ENCODE results near the gene PREX1.
"Not testable (repeated sequence)": the region's sequence is repeated elsewhere in the genome, so short reads cannot be mapped to it uniquely, and the experiment has no call there.

Gene PREX1

DNA sequence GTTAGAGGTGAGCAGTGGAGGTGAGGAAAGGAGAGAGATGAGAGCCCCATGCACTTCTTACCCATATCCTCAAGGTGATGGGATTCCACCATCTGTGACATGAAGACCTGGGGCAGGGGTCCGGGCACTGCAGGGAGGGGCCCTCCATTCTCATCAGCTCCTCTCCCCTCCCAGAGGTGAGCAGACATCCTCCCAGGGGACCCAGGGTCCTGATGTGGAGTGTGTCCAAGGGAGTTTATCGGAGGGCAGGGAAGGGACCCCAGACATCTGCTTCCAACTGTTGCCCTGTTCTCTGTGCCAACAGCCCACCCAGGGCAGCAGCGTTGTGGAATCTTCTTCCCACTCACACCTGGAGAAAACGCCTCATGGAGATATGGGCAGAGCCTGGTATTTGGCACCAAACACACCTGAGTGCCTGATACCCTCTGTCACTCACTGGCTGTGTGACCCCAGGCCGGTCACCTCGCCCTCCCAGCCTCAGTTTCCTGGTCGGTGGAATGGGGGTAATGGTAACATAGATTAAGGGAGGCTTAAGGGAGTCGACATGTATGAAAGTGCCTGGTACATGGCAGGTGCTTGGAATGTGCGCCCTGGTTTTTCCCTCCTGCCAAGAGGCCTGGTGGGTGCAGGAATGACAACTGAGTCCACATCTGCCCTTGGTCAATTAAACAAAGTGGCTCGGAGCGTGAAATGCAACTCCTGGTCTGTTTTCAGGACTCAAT, 227.9 kb downstream of the PREX1 start:
- ATAC-seq = no peak
- TF ChIP-seq CSDC2 (CRISPR knock-in tag; IDR thresholded peaks at IDR 0.05) (no peak), ESRRG (CRISPR knock-in tag; IDR thresholded peaks at IDR 0.05) (no peak), CREB5 (CRISPR knock-in tag; IDR thresholded peaks at IDR 0.05; ENCODE audit: low read depth) (no peak), RARB (CRISPR knock-in tag; IDR thresholded peaks at IDR 0.05) (no peak), ARNTL (CRISPR knock-in tag; IDR thresholded peaks at IDR 0.05; ENCODE audit: borderline replicate concordance, low read depth) (no peak), OSR1 (CRISPR knock-in tag; IDR thresholded peaks at IDR 0.05) (no peak), ZNF70 (CRISPR knock-in tag; IDR thresholded peaks at IDR 0.05) (no peak), ZNF8 (CRISPR knock-in tag; IDR thresholded peaks at IDR 0.05) (no peak), SNAI2 (CRISPR knock-in tag; IDR thresholded peaks at IDR 0.05) (no peak), PPARA (CRISPR knock-in tag; IDR thresholded peaks at IDR 0.05; ENCODE audit: borderline replicate concordance) (no peak), ISL1 (CRISPR knock-in tag; IDR thresholded peaks at IDR 0.05) (no peak), TCF4 (CRISPR knock-in tag; IDR thresholded peaks at IDR 0.05; ENCODE audit: borderline replicate concordance) (no peak), GLIS3 (CRISPR knock-in tag; IDR thresholded peaks at IDR 0.05) (no peak), CSRNP3 (CRISPR knock-in tag; IDR thresholded peaks at IDR 0.05) (no peak), TOX (CRISPR knock-in tag; IDR thresholded peaks at IDR 0.05; ENCODE audit: borderline replicate concordance) (no peak), BACH2 (CRISPR knock-in tag; IDR thresholded peaks at IDR 0.05; ENCODE audit: borderline replicate concordance) (no peak)

DNA sequence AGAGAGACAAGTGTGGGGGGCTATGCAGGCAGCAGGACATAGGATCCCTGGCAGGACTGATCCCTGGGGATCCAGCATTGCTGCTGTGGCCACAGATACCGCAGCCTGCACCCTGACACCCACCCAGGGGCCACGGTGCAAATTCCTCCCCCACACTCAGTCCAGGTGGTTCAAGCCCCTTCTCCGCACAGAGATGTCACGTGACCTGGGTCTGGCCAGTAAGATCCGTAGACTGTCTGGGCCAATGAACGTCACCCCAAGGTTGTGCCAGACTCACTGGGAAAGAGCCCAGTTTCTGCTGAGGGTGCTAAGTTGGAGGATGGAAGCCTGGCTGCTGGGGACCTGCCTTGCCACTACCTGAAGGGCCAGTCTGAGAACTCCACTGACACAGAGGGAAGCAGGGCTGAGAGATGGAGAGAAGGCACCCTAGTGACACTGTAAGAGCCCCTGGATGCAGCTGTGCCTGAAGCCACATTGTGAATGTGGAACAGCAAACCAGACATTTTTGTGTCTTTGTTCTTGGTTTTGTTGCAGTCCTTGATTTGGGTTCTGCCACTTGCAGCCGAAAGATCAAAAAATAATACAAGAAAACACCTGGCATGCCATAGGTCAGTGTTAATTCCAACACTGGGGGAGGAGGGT, 228.6 kb downstream of the PREX1 start:
- ATAC-seq = no peak
- TF ChIP-seq CSRNP3 (CRISPR knock-in tag; IDR thresholded peaks at IDR 0.05) = no peak
- TF ChIP-seq CREB5 (CRISPR knock-in tag; IDR thresholded peaks at IDR 0.05; ENCODE audit: low read depth) = no peak
- no peak for TF ChIP-seq TOX (CRISPR knock-in tag; IDR thresholded peaks at IDR 0.05; ENCODE audit: borderline replicate concordance)
- TF ChIP-seq, protein P1, sequence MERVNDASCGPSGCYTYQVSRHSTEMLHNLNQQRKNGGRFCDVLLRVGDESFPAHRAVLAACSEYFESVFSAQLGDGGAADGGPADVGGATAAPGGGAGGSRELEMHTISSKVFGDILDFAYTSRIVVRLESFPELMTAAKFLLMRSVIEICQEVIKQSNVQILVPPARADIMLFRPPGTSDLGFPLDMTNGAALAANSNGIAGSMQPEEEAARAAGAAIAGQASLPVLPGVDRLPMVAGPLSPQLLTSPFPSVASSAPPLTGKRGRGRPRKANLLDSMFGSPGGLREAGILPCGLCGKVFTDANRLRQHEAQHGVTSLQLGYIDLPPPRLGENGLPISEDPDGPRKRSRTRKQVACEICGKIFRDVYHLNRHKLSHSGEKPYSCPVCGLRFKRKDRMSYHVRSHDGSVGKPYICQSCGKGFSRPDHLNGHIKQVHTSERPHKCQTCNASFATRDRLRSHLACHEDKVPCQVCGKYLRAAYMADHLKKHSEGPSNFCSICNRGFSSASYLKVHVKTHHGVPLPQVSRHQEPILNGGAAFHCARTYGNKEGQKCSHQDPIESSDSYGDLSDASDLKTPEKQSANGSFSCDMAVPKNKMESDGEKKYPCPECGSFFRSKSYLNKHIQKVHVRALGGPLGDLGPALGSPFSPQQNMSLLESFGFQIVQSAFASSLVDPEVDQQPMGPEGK (CRISPR knock-in tag; IDR thresholded peaks at IDR 0.05; ENCODE audit: borderline replicate concordance) = no peak

GRCh38 chr20:48598303-48598941, 229.4 kb downstream of the PREX1 start:
- not testable (repeated sequence) for ATAC-seq

GRCh38 chr20:48597521-48598302, 230.1 kb downstream of the PREX1 start:
- no peak for TF ChIP-seq ARNTL (CRISPR knock-in tag; IDR thresholded peaks at IDR 0.05; ENCODE audit: borderline replicate concordance, low read depth)
- no peak for TF ChIP-seq RARB (CRISPR knock-in tag; IDR thresholded peaks at IDR 0.05)
- TF ChIP-seq ESRRG (CRISPR knock-in tag; IDR thresholded peaks at IDR 0.05) = no peak
- TF ChIP-seq ISL1 (CRISPR knock-in tag; IDR thresholded peaks at IDR 0.05) = no peak
- TF ChIP-seq OSR1 (CRISPR knock-in tag; IDR thresholded peaks at IDR 0.05) = no peak

More at GRCh38 chr20:48597521-48598302, 230.1 kb downstream of the PREX1 start:
- no peak for ATAC-seq
